Measurements from ENCODE around the gene PRKCE. TPM values are rescaled to one million over a fixed set of nuclear protein-coding genes. Genes with fewer than 3 reads are reported as not detected.
A peak's percentile ranks its signal among the peaks of the same experiment; 100 is the strongest.

PRKCE gene
- polyA plus RNA-seq, 1 of the 3 experiments (the other 2 are of a cell fraction) = 16.3 TPM

DNA sequence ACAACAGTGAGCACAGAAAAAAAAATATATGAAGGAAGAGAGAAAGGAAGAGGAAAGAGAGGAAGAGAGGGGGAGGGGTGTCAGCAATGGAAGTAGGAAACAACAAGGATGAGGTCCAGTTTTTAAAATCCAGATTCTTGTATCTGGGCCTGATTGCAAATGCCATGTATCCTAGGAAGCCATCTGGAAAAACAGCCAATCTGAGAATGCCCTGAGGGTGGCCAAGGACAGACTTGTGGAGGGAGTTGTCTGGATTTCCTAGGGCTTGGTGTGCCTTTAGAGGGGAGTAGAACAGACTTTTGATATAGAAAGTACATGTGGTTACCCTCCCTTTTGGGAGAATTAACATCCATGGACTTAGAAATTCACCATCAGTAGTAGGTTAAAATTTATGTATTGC is 47.1 kb downstream of the PRKCE start:
- ChIA-PET POLR2A (interaction anchor here (1.1 kb wide), 1 partner anchor 46 kb away, joined by 3 read pairs; no protein-coding TSS in a partner anchor), CTCF (interaction anchor here (0.7 to 3.7 kb wide), 7 partner anchors 10 to 167 kb away, joined by 3 to 13 read pairs (median 3); no protein-coding TSS in a partner anchor)
- Histone ChIP-seq H3K4me2 (peak overlapping the region; percentile 50), H4K20me1 (ENCODE audit: insufficient read depth) (no peaks in the 10 kb centered on the region), H3K27me3 (ENCODE audit: insufficient read depth) (no peaks in the 10 kb centered on the region), H2AFZ (ENCODE audit: low read depth) (no peak overlapping the region), H3K9me3 (no peaks in the 10 kb centered on the region), H3K4me1 (ENCODE audit: control insufficient read depth in 1 of 2, insufficient read depth in 2 of 2, low read depth in 1 of 2, low read length in 1 of 2) (peaks cover 17 to 35% of the 10 kb centered on the region in 2 experiments), H3K36me3 (replicated peaks in 1 of 2; ENCODE audit: control insufficient read depth in 1 of 2, insufficient read depth in 2 of 2, low read length in 1 of 2) (no peaks in the 10 kb centered on the region), H3K27ac (ENCODE audit: low read depth in 2 of 2, low read length in 1 of 2) (peak overlapping the region; percentile 66 to 69), H3K9ac (no peak overlapping the region; the same call in 1 of the 2 replicates), H3K79me2 (ENCODE audit: insufficient read depth) (peaks cover 8% of the 10 kb centered on the region; the same call in 1 of the 2 replicates), H3K9me2 (no peaks in the 10 kb centered on the region), H3F3A (replicated peaks; ENCODE audit: insufficient read depth) (peaks cover 16% of the 10 kb centered on the region), H3K4me3 (ENCODE audit: low read depth in 2 of 2, low read length in 1 of 2) (no peak overlapping the region)
- peak; percentile 69 for DNase-seq
- TF ChIP-seq TCF12 (IDR thresholded peaks at IDR 0.05) = no peak
- TF ChIP-seq, protein P1, sequence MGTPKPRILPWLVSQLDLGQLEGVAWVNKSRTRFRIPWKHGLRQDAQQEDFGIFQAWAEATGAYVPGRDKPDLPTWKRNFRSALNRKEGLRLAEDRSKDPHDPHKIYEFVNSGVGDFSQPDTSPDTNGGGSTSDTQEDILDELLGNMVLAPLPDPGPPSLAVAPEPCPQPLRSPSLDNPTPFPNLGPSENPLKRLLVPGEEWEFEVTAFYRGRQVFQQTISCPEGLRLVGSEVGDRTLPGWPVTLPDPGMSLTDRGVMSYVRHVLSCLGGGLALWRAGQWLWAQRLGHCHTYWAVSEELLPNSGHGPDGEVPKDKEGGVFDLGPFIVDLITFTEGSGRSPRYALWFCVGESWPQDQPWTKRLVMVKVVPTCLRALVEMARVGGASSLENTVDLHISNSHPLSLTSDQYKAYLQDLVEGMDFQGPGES (IDR thresholded peaks at IDR 0.05; ENCODE audit: low read depth, low read length) = no peak
- TF ChIP-seq FOSL2 (IDR thresholded peaks at IDR 0.05; ENCODE audit: borderline replicate concordance, low read depth) = no peak
- TF ChIP-seq MEF2A (IDR thresholded peaks at IDR 0.05; ENCODE audit: borderline replicate concordance, low read depth) = no peak
- no peak for TF ChIP-seq EZH2phosphoT487 (IDR thresholded peaks at IDR 0.05; ENCODE audit: borderline replicate concordance, low read depth)
- TF ChIP-seq TAF1 (IDR thresholded peaks at IDR 0.05; ENCODE audit: borderline replicate concordance, low read depth, low read length) = no peak
- TF ChIP-seq JUND (IDR thresholded peaks at IDR 0.05) = no peak
- no peak for TF ChIP-seq TEAD4 (IDR thresholded peaks at IDR 0.05; ENCODE audit: borderline replicate concordance, insufficient read depth)
- no peak for TF ChIP-seq YY1 (IDR thresholded peaks at IDR 0.05; ENCODE audit: low read depth)
- TF ChIP-seq NRF1 (IDR thresholded peaks at IDR 0.05; ENCODE audit: low read depth, low read length) = no peak
- no peak for TF ChIP-seq POLR2AphosphoS5 (IDR thresholded peaks at IDR 0.05; ENCODE audit: low read depth, low read length)
- TF ChIP-seq, protein P2, sequence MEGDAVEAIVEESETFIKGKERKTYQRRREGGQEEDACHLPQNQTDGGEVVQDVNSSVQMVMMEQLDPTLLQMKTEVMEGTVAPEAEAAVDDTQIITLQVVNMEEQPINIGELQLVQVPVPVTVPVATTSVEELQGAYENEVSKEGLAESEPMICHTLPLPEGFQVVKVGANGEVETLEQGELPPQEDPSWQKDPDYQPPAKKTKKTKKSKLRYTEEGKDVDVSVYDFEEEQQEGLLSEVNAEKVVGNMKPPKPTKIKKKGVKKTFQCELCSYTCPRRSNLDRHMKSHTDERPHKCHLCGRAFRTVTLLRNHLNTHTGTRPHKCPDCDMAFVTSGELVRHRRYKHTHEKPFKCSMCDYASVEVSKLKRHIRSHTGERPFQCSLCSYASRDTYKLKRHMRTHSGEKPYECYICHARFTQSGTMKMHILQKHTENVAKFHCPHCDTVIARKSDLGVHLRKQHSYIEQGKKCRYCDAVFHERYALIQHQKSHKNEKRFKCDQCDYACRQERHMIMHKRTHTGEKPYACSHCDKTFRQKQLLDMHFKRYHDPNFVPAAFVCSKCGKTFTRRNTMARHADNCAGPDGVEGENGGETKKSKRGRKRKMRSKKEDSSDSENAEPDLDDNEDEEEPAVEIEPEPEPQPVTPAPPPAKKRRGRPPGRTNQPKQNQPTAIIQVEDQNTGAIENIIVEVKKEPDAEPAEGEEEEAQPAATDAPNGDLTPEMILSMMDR (IDR thresholded peaks at IDR 0.05) = no peak
- no peak for TF ChIP-seq FOXM1 (IDR thresholded peaks at IDR 0.05; ENCODE audit: low read depth)
- TF ChIP-seq GATA2 (CRISPR knock-in tag; IDR thresholded peaks at IDR 0.05) = no peak
- no peak for TF ChIP-seq SIN3A (IDR thresholded peaks at IDR 0.05; ENCODE audit: borderline replicate concordance, low read depth, low read length)
- TF ChIP-seq GABPA (IDR thresholded peaks at IDR 0.05; ENCODE audit: low read depth) = no peak
- TF ChIP-seq, protein P3, sequence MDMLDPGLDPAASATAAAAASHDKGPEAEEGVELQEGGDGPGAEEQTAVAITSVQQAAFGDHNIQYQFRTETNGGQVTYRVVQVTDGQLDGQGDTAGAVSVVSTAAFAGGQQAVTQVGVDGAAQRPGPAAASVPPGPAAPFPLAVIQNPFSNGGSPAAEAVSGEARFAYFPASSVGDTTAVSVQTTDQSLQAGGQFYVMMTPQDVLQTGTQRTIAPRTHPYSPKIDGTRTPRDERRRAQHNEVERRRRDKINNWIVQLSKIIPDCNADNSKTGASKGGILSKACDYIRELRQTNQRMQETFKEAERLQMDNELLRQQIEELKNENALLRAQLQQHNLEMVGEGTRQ (IDR thresholded peaks at IDR 0.05; ENCODE audit: borderline replicate concordance, low read depth, low read length) = no peak
- TF ChIP-seq FOXJ3 (CRISPR knock-in tag; IDR thresholded peaks at IDR 0.05) = peak; percentile 18; the same call in 1 of the 2 replicates
- TF ChIP-seq MXI1 (IDR thresholded peaks at IDR 0.05; ENCODE audit: low read depth, low read length) = peak; percentile 49; the same call in 1 of the 2 replicates
- TF ChIP-seq, protein P4, sequence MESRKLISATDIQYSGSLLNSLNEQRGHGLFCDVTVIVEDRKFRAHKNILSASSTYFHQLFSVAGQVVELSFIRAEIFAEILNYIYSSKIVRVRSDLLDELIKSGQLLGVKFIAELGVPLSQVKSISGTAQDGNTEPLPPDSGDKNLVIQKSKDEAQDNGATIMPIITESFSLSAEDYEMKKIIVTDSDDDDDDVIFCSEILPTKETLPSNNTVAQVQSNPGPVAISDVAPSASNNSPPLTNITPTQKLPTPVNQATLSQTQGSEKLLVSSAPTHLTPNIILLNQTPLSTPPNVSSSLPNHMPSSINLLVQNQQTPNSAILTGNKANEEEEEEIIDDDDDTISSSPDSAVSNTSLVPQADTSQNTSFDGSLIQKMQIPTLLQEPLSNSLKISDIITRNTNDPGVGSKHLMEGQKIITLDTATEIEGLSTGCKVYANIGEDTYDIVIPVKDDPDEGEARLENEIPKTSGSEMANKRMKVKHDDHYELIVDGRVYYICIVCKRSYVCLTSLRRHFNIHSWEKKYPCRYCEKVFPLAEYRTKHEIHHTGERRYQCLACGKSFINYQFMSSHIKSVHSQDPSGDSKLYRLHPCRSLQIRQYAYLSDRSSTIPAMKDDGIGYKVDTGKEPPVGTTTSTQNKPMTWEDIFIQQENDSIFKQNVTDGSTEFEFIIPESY (IDR thresholded peaks at IDR 0.05; ENCODE audit: borderline replicate concordance, low read depth) = no peak
- TF ChIP-seq RFX5 (IDR thresholded peaks at IDR 0.05; ENCODE audit: low read length) = no peak
- peak in 1 of 2 experiments; percentile 77; a peak in 2 of 4 replicates for TF ChIP-seq EP300 (IDR thresholded peaks at IDR 0.05; ENCODE audit: borderline replicate concordance in 1 of 2, low read depth in 1 of 2, low read length in 1 of 2)
- no peak for TF ChIP-seq NFIC (IDR thresholded peaks at IDR 0.05; ENCODE audit: borderline replicate concordance)
- peak; percentile 73 for TF ChIP-seq CHD2 (IDR thresholded peaks at IDR 0.05; ENCODE audit: low read length, partially characterized antibody)
- peak; percentile 77; the same call in 1 of the 2 replicates for TF ChIP-seq RCOR1 (IDR thresholded peaks at IDR 0.05; ENCODE audit: low read length)

Data from SK-N-SH (cell line).